ENCODE data around the gene GPR15LG. TPM values are rescaled to one million over a fixed set of nuclear protein-coding genes. Genes with fewer than 3 reads are reported as not detected.
"Not testable (repeated sequence)": the region's sequence is repeated elsewhere in the genome, so short reads cannot be mapped to it uniquely, and the experiment has no call there.

Gene GPR15LG
- total RNA-seq, 4 donors from 2014 or later: 197 to 480 (median 266) TPM

GRCh38 chr10:84148006-84148597 lies 25.5 kb upstream of the GPR15LG start:
- WGBS, 2 donors (ENCODE audit: low coverage in 1 of 2): 78 to 81% methylated on average over 8 to 9 of the region's 9 CpGs
- H3K4me1 ChIP-seq; H3K27me3 ChIP-seq; H3K27ac ChIP-seq; H3K9me3 ChIP-seq; DNase-seq; H3K4me3 ChIP-seq; intact Hi-C loops (cut with DNase I; ENCODE audit: low total_unique reads): not testable (repeated sequence)
- TF ChIP-seq CTCF (IDR thresholded peaks at IDR 0.05): peak; percentile 68 to 80 (median 70)
- peaks cover 0 to 93% (median 42%) of the 10 kb centered on the region in 4 donors for H3K36me3 ChIP-seq
- in situ Hi-C loops (cut with MboI; ENCODE audit: low pct_ligation_motif_present in 1 of 4, low pct_unique_long_range_greater_than_20kb in 1 of 4, low sequenced_read_pairs in 3 of 4): loop anchor here in 3 of 4 donors (5.0 to 25.0 kb wide), 3 partner anchors 57 to 189 kb away; partner anchors contain the start of gene CCSER2 (in 1 of the 3)

DNA sequence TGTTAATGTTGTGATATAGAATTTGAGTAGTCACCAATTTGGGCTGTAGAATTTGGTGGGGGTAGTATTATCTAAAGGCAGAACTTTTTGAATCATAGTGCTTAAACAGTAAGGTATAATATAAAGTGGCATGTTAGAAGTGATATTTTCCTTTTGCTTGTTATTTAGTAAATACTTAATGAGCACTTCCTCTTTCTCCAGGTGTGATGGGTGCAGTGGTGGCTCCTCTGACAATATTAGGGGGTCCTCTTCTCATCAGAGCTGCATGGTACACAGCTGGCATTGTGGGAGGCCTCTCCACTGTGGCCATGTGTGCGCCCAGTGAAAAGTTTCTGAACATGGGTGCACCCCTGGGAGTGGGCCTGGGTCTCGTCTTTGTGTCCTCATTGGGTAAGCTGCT lies 23.7 kb upstream of the GPR15LG start:
- Histone ChIP-seq H3K4me1 (no peaks in the 10 kb centered on the region), H3K27ac (no peak overlapping the region), H3K9me3 (no peaks in the 10 kb centered on the region), H3K4me3 (no peak overlapping the region), H3K36me3 (peaks cover 0 to 93% (median 42%) of the 10 kb centered on the region in 4 donors), H3K27me3 (no peaks in the 10 kb centered on the region)
- intact Hi-C loops (cut with DNase I; ENCODE audit: low total_unique reads) (no loop called here), in situ Hi-C loops (cut with MboI; ENCODE audit: low pct_ligation_motif_present in 1 of 4, low pct_unique_long_range_greater_than_20kb in 1 of 4, low sequenced_read_pairs in 3 of 4) (loop anchor here in 3 of 4 donors (5.0 to 25.0 kb wide), 3 partner anchors 55 to 187 kb away; partner anchors contain the start of gene CCSER2 (in 1 of the 3))
- 80 to 95% methylated on average over 1 to 2 of the region's 2 CpGs for WGBS, 2 donors (ENCODE audit: low coverage in 1 of 2)
- TF ChIP-seq CTCF (IDR thresholded peaks at IDR 0.05): no peak
- no peak for TF ChIP-seq POLR2AphosphoS5 (IDR thresholded peaks at IDR 0.05)
- no peak for TF ChIP-seq POLR2A (IDR thresholded peaks at IDR 0.05)
- TF ChIP-seq EP300 (IDR thresholded peaks at IDR 0.05; ENCODE audit: low read depth): no peak
- no peak for DNase-seq

DNA sequence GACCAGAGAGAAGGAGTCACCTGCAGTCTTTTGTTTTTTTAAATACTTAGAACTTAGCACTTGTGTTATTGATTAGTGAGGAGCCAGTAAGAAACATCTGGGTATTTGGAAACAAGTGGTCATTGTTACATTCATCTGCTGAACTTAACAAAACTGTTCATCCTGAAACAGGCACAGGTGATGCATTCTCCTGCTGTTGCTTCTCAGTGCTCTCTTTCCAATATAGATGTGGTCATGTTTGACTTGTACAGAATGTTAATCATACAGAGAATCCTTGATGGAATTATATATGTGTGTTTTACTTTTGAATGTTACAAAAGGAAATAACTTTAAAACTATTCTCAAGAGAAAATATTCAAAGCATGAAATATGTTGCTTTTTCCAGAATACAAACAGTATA lies 20.8 kb upstream of the GPR15LG start:
- Histone ChIP-seq H3K4me3 (no peak overlapping the region), H3K27me3 (no peaks in the 10 kb centered on the region), H3K4me1 (no peaks in the 10 kb centered on the region), H3K9me3 (no peaks in the 10 kb centered on the region), H3K27ac (no peak overlapping the region), H3K36me3 (peaks cover 0 to 67% (median 33%) of the 10 kb centered on the region in 4 donors)
- in situ Hi-C loops (cut with MboI; ENCODE audit: low pct_ligation_motif_present in 1 of 4, low pct_unique_long_range_greater_than_20kb in 1 of 4, low sequenced_read_pairs in 3 of 4): no loop called here
- DNase-seq: no peak
- intact Hi-C loops (cut with DNase I; ENCODE audit: low total_unique reads): no loop called here
- TF ChIP-seq POLR2AphosphoS5 (IDR thresholded peaks at IDR 0.05) (no peak), EP300 (IDR thresholded peaks at IDR 0.05; ENCODE audit: low read depth) (no peak), CTCF (IDR thresholded peaks at IDR 0.05) (no peak), POLR2A (IDR thresholded peaks at IDR 0.05) (no peak)

GRCh38 chr10:84155521-84155920 lies 18.1 kb upstream of the GPR15LG start:
- Histone ChIP-seq H3K4me3 (no peak overlapping the region), H3K36me3 (peaks cover 0 to 47% (median 22%) of the 10 kb centered on the region in 4 donors), H3K9me3 (no peaks in the 10 kb centered on the region), H3K4me1 (peaks cover 0 to 8% (median 0%) of the 10 kb centered on the region in 4 donors), H3K27ac (no peak overlapping the region), H3K27me3 (no peaks in the 10 kb centered on the region)
- in situ Hi-C loops (cut with MboI; ENCODE audit: low pct_ligation_motif_present in 1 of 4, low pct_unique_long_range_greater_than_20kb in 1 of 4, low sequenced_read_pairs in 3 of 4): no loop called here
- TF ChIP-seq POLR2A (IDR thresholded peaks at IDR 0.05) (no peak), POLR2AphosphoS5 (IDR thresholded peaks at IDR 0.05) (no peak), EP300 (IDR thresholded peaks at IDR 0.05; ENCODE audit: low read depth) (no peak), CTCF (IDR thresholded peaks at IDR 0.05) (no peak)
- DNase-seq: no peak
- intact Hi-C loops (cut with DNase I; ENCODE audit: low total_unique reads): no loop called here
- WGBS, 2 donors (ENCODE audit: low coverage in 1 of 2): 89 to 94% methylated on average over 3 to 4 of the region's 4 CpGs
